Right ventricle myocardium inferior (tissue), 1 donor: ENCODE data around the gene ACSM5. TPM values are rescaled to one million over a fixed set of nuclear protein-coding genes. Genes with fewer than 3 reads are reported as not detected.

ENCODE experiments used
- ATAC-seq: fragments of 200-7000 bp; cut with Tn5 transposase; one replicate; pipeline ENCODE4 v1.9.1; 2020; ENCODE audit warnings: mild to moderate bottlenecking, moderate library complexity
- DNase-seq: peaks from one replicate; pipeline ENCODE4 v3.0.0; 2021; ENCODE audit errors: missing footprints
- intact Hi-C: fragments of 100-400 bp; cut with DNase I; formaldehyde crosslinking; loops from one replicate; pipeline ENCODE4 v1.11.0; 2022
- long read RNA-seq: library from polyadenylated mRNA; unstranded; transcript quantifications from one replicate; pipeline ENCODE4 v2.0.0, GENCODE V29; 2021
- total RNA-seq: library from RNA; stranded (reverse); fragmentation: NEBNext Ultra II Directional; extraction: Animal tissue kit (Norgen Biotek cat#: 25700); gene quantifications from one replicate; pipeline ENCODE4 v1.2.1, GENCODE V29; 2021
- donor health status: DM: no; HTN: yes; CAD: no; lungs with severe emphysema.

Gene ACSM5, protein sequence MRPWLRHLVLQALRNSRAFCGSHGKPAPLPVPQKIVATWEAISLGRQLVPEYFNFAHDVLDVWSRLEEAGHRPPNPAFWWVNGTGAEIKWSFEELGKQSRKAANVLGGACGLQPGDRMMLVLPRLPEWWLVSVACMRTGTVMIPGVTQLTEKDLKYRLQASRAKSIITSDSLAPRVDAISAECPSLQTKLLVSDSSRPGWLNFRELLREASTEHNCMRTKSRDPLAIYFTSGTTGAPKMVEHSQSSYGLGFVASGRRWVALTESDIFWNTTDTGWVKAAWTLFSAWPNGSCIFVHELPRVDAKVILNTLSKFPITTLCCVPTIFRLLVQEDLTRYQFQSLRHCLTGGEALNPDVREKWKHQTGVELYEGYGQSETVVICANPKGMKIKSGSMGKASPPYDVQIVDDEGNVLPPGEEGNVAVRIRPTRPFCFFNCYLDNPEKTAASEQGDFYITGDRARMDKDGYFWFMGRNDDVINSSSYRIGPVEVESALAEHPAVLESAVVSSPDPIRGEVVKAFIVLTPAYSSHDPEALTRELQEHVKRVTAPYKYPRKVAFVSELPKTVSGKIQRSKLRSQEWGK
- 1.5 TPM for total RNA-seq
- long read RNA-seq, partial matches to known transcripts, result 0 of 1 reads
- long read RNA-seq, other reads (novel, unspliced or antisense), result 1 of 1 reads

GRCh38 chr16:20409398-20410120, at the start of gene ACSM5:
TSS of gene ACSM5 (plus strand) at chr16:20409534. CDS start at chr16:20411485, 1,951 bp downstream.
- ATAC-seq (peak; percentile 84), DNase-seq (no peak)
- intact Hi-C loops, result no loop called here

GRCh38 chr16:20359997-20360396, 49.3 kb upstream of the ACSM5 start:
- intact Hi-C loops, result no loop called here
- DNase-seq, result no peak
- ATAC-seq, result no peak

DNA sequence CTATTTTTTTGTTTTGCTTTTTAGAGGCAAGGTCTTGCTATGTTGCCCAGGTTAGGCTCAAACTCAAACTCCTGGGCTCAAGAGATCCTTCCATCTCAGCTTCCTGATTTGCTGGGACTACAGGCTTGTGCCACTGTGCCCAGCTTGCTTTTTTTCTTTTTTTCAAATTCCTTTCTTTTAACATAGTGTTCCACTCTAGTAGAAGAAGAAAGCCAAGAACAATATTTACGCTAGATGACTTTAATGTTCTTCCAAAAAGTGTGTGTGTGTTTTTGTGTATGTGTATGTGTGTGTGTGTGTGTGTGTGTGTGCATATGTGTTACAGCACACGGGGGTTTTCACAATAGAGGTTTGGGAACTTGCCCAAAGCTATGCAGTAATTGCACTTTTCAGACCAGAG, 46.1 kb upstream of the ACSM5 start:
- intact Hi-C loops, result no loop called here
- no peak for ATAC-seq
- DNase-seq, result no peak

GRCh38 chr16:20364051-20364450, 45.3 kb upstream of the ACSM5 start:
- no peak for ATAC-seq
- DNase-seq, result no peak
- intact Hi-C loops, result no loop called here

- no peak for ATAC-seq
- DNase-seq, result no peak
- intact Hi-C loops, result no loop called here
These were observed 39.8 kb upstream of the ACSM5 start for GRCh38 chr16:20369452-20370054.

DNA sequence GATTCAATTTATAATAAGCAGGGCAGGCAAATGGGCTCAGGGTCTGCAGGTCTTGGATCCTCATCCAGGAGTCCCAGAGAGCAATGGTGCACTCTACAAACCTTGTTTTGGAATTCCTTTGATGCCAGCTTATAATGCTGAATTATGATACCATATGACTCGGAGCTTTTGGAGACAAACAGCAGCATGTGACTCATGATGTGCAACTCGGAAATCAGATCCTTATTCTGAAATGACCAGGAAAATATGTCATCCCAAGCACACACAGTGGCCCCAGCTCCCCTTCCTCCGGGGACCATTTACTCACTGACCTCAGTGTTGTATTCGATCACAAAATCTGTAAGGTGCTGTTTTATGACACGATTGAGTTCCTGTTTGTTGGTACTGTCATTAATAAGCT, 36.6 kb upstream of the ACSM5 start:
- intact Hi-C loops, result no loop called here
- ATAC-seq, result no peak

DNA sequence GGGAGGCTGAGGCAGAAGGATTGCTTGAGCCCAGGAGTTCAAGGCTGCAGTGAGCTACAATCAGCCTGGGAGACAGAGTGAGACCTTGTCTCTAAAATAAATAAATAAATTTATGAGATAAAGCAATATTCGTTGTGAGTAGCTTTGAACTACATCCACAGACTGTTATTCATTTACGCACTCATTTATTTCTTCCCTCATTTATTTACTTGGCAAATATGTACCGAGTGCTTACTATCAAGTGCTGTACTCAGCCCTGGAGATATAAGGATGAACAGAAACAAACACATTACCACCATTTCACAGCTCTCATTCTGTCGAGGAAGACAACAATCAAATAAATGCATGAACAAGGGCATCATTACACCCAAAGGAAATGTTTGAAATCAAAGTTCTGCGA, 32.2 kb upstream of the ACSM5 start:
- intact Hi-C loops, result no loop called here
- ATAC-seq, result no peak
- DNase-seq, result no peak

More for the DNA sequence above, 36.6 kb upstream of the ACSM5 start:
- DNase-seq, result no peak

GRCh38 chr16:20380782-20381181, 28.6 kb upstream of the ACSM5 start:
- no peak for DNase-seq
- ATAC-seq, result no peak
- intact Hi-C loops, result loop anchor here (10.0 kb wide), 1 partner anchor 826 kb away; the partner anchor contains the start of gene VPS35L

DNA sequence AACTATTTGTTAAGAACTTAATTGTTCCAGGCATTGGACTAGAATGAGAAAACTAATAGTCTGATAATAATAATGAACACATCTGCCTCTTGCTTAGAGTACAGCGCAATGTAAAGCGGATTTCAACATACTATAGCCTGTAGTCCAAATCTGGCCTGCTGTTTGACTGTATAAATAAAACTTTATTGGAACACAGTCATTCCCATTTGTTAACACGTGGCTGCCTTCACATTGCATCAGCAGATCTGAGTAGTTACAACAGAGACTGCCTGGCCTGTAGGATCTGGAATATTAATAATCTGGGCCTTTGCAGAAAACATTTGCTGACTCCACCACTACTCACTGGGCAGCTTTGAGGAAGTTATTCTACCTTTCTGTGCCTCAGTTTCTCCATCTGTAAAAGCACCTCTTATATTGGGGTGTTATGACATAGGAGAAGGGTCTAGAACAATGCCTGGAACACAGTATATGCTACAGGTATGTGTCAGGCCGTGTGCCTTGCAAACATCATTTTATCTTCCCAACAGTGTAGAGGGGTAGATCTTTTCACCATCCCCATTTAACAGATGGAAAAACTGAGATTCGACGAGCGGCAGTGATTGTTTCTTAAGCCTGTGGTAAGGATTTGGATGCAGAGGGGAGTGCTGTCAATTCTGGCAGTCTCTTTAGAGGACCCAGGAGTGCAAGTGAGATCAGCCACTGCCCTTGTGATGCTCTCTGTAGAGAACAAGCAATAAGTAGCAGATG, 27.0 kb upstream of the ACSM5 start:
- intact Hi-C loops, result loop anchor here (2.0 to 10.0 kb wide), 2 partner anchors 474 to 828 kb away; partner anchors contain the start of gene VPS35L

DNA sequence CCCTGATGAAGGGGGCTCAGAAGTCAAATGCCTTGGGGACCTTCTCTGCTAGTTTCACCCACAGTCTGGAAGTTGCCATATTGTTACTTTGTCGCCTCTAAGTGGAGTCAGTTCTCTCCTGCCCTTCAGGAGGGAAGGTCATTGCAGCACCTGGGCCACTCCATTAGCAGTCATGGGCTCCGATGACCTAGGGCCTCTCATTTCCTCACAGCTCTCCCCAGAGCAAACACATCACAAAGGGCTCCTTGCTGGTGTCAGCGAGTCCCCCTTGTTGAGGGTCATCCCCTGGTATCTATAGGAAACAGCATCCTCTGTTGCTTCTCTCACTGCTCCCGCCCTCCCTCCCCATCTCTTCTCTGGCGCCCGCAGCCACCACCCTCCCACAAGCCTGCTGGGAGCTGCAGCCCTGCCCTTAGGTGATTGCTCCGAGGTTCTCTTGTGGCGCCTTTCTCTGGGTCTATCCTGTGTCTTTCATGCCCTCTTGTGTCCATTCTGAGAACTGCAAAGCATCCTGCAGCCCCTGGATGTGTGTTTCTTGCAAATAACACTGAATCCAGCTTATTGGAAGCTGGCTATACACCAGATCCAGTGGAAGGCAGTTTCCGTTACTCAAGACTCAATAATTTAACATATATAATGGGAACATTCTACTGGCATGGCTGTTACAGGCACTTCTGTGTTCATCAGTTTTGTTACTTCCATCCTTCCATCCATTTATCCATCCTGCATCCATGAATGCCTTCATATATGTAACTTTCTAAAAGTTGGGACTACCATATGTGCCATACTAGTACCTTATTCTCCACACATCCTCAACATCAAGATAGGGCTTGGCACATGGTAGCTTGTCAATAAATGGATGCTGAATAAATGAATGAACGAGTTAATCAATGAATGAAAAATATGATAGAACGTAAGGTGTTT, 26.0 kb upstream of the ACSM5 start:
- DNase-seq (no peak), ATAC-seq (peak; percentile 51)
- intact Hi-C loops, result loop anchor here (2.0 to 10.0 kb wide), 2 partner anchors 475 to 829 kb away; partner anchors contain the start of gene VPS35L

More for the DNA sequence above, 27.0 kb upstream of the ACSM5 start:
- ATAC-seq, result no peak
- DNase-seq, result no peak

DNA sequence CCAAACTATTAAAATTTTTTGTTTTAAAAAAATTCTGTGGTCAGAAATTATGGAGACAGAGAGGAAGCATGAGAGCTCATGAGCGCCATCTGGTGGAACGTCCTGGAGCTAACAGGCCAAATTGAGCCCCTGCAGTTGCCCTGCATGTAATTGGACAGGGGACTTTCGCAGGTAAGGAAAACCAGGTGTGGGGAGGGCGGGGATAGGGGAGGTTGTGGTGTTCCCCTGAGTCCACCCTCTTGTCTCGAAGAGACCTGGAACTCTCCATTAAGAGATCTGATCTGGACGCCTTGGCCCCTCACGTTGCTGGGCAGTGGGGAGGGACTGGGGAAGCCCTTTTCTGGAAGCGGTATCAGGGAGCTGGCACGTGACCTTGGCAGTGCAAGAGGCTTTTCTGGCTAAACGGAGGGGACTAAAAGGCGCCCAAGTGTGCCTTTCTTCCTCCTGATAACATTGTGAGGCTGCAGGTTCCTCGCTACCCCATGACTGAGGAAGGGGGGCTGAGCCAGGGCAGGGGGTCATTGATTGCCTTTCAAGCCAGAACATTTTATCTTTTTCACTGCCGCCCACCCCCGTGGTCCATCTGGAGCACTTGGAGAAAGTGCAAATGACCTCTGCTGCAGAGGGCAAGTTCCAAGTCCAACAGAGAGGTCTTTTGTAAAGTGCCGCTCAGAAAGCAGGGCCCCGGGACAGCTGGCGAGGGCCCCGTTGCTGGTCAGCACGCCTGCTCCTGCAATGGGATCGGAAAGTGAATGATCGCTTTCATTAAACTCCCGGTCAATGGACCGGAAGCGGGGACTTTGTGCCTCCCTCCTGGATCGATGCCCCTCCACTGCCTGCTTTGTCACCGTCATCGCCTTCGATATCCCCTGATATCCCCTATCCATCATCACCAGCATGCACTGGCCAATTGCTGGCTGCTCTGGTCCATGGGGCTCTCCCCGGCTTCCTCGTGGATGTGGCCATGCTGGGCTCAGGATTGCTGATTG, 23.2 kb upstream of the ACSM5 start:
- intact Hi-C loops, result loop anchor here (10.0 kb wide), 1 partner anchor 831 kb away; the partner anchor contains the start of gene VPS35L
- ATAC-seq, result peak; percentile 59
- peak; percentile 86 for DNase-seq

GRCh38 chr16:20387978-20388377, 21.4 kb upstream of the ACSM5 start:
- intact Hi-C loops, result loop anchor here (10.0 kb wide), 1 partner anchor 833 kb away; the partner anchor contains the start of gene VPS35L
- ATAC-seq, result no peak
- DNase-seq, result no peak

GRCh38 chr16:20388854-20389253, 20.5 kb upstream of the ACSM5 start:
- no peak for DNase-seq
- intact Hi-C loops, result loop anchor here (10.0 kb wide), 1 partner anchor 834 kb away; the partner anchor contains the start of gene VPS35L

DNA sequence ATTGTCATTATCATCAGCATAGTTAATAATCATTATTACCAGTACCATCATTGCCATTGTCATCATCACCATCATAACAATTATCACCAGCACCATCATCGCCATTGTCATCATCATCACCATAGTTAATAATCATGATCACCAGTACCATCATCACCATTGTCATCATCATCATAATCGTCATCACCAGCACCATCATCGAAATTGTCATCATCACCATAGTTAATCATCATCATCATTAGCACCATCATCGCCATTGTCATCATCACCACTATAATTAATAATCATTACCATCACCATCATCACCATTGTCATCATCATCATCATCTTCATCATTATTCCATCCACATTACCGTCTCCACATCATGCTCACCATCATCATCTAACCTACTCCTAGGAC, 18.3 kb upstream of the ACSM5 start:
- no peak for DNase-seq
- no peak for ATAC-seq
- intact Hi-C loops, result no loop called here

More at GRCh38 chr16:20388854-20389253, 20.5 kb upstream of the ACSM5 start:
- ATAC-seq, result no peak

- intact Hi-C loops, result no loop called here
- no peak for DNase-seq
- peak; percentile 61 for ATAC-seq
These were observed 15.3 kb upstream of the ACSM5 start for GRCh38 chr16:20393801-20394577.
